Right renal cortex interstitium (tissue), 3 donors: Measurements from ENCODE around the gene ALG13. TPM values are rescaled to one million over a fixed set of nuclear protein-coding genes. Genes with fewer than 3 reads are reported as not detected.
"Not testable (repeated sequence)": the region's sequence is repeated elsewhere in the genome, so short reads cannot be mapped to it uniquely, and the experiment has no call there.

Source experiments
- DNase-seq, 3 donors: peaks; one replicate each; pipeline ENCODE4 v3.0.0-alpha.2; 2013; ENCODE audit warnings: low read depth in 3 of 3, low spot score in 2 of 3
- polyA plus RNA-seq, 3 donors: library from polyadenylated mRNA; unstranded; fragments of 120-200 nt; gene quantifications; one replicate each; pipeline ENCODE4 v1.2.1, GENCODE V29; 2013; ENCODE audit not compliant: insufficient read length in 3 of 3

Gene ALG13
- polyA plus RNA-seq, 3 donors, result 44.5 to 47.1 (median 46.5) TPM

DNA sequence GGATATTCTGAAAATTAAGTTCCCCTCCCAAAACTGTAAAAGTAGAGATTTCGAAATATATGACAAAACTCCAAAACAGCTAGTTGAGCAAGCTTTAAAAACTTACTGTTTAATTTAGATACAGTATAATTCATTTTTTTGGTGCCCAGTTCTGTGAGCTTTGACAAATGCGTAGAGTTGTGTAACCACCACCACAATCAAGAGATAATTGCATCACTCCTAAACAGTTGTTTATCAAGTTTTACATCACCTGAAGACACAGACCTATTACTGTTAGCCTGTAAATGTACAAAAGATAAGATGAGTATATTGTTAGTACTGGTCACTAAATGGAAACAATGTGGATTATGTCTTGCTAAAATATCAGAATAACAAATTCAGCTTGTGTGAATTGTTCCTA is 62.3 kb downstream of the ALG13 start:
- no peak for DNase-seq

DNA sequence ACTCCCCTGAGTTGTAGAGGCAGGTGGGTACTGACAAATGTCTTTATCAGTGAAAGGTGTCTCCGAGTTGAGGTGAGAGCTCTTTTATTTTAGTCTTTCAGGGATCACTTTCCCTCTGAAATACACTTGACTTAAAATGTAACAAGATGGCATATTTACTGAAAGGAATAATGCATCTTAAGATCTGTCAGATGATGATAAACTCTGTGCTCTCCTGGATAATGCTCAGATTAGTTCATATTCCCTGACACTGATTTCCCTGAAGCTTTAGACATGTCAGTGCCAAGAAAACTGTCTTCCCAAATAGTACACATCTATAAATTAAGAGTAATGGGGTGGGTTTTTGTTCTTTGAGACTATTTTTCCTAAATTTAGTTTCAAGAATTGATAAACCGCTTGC is 75.5 kb downstream of the ALG13 start:
- DNase-seq, result no peak

DNA sequence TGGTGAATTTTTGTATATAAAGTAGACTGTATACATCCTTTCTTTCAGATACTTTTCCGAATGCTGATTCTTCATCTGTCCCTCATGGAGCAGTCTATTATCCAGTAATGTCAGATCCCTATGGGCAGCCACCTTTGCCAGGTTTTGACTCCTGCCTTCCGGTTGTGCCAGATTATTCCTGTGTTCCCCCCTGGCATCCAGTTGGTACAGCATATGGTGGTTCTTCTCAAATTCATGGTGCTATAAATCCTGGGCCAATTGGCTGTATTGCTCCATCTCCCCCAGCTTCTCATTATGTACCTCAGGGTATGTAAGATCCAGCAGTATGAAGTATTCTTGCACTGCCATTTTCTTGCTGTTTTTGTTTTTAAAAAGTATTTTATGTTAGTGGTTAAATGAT is 78.7 kb downstream of the ALG13 start:
- no peak for DNase-seq

DNA sequence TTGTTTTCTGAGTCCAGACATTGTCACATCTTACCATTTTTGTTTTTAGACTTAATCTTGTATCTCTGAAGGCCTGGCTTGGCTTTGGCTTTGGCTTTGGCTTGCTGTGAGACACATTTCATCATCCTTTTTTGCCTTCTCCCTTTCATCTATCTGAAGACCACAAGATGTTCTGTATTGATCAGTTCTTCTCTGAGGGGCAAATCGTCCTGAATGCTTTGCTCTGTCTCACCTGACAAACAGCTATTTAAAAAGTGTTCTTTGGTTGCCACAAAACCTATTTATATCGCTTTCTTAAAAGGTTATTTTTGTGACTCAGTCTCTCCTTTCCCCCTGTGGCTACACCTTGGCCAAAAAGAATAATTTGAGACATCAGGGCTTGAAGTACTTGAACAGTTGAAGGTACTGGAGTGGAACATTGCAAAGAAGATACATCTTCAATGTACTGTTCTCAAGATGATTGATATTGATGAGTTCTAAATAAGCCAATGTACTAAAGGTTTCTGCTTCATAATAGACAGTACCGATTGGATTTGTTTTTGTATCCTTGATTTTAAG is 80.7 kb downstream of the ALG13 start:
- DNase-seq, result no peak

DNA sequence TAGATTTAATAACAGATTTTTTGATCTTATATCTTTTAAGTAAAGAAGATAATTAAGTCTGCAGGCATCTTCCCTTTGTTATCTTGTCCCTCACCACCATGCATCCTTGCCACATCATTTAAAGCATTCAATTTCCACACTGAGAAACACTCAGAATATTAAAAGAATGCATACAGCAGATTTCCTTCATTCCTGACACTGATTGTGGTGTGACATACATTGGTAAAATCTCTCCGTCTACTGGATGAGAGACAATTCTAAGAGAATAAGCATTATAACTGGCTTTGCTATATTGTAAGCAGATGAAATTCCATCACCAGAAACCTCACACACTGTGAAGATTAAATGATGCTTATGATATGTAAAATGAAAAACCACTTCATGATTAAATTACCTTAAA is 97.6 kb downstream of the ALG13 start:
- no peak for DNase-seq

DNA sequence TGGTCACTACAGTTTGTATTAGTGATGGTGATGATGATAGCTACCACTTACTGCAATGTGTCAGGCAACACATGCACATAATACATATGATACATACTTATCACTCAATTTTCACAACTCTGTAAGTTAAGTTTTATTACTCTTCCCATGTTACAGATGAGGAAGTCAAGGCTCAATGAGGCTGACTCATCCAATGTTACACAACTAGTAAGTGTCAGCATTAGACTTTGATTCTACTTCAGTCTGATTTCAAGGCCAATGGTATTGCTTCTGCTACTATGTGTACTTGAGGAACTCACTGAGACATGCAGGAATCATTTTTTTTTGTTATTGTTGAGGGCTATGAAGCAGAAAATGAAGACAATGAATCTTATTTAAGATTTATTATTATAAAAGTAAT is 98.6 kb downstream of the ALG13 start:
- no peak for DNase-seq

DNA sequence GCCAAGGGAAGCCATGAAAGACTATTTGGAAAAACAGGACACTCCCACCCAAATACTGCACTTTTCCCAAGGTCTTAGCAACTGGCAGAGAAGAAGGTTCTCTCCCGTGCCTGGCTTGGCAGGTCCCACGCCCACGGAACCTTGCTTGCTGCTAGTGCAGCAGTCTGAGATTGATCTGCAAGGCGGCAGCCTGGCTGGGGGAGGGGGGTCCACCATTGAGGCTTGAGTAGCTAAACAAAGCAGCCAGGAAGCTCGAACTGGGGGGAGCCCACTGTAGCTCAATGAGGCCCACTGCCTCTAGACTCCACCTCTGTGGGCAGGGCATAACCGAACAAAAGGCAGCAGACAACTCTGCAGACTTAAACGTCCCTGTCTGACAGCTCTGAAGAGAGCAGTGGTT is 103.7 kb downstream of the ALG13 start:
- no peak for DNase-seq

DNA sequence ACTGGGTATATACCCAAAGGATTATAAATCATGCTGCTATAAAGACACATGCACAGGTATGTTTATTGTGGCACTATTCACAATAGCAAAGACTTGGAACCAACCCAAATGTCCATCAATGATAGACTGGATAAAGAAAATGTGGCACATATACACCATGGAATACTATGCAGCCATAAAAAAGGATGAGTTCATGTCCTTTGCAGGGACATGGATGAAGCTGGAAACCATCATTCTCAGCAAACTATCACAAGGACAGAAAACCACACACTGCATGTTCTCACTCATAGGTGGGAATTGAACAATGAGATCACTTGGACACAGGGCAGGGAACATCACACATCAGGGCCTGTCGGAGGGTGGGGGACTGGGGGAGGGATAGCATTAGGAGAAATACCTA is 109.1 kb downstream of the ALG13 start:
- not testable (repeated sequence) for DNase-seq

Other genes with a start within 250 kb of the ALG13 start
- under 1 TPM in 1 of 3 donors, not detected in 2; 0.03 TPM for gene SERTM2, start 169.5 kb upstream of the ALG13 start, polyA plus RNA-seq
- under 1 TPM; 0.14 to 0.26 (median 0.18) TPM for gene TRPC5OS, start 195.0 kb downstream of the ALG13 start, polyA plus RNA-seq